Central memory CD8-positive, alpha-beta T cell (primary cell): ENCODE results near the gene CAV3.

ENCODE experiments used
- ATAC-seq: fragments of 150-1000 bp; cut with Tn5 transposase; replicated peaks from 2 replicates; pipeline ENCODE4 v1.10.0; 2022; ENCODE audit warnings: mild to moderate bottlenecking, moderate FRiP score, moderate number of reproducible peaks; ENCODE audit not compliant: poor library complexity, severe bottlenecking; ENCODE audit errors: extremely low read depth
- DNase-seq, 2 donors: peaks; one replicate each; pipeline ENCODE4 v3.0.0; 2021; ENCODE audit warnings: low spot score in 2 of 2
- H3K27ac Mint-ChIP-seq: one replicate; pipeline ENCODE4 v1.8.0; 2022; ENCODE audit warnings: low read depth, mild to moderate bottlenecking, moderate library complexity, mixed read lengths
- H3K27me3 Mint-ChIP-seq: one replicate; pipeline ENCODE4 v1.8.0; 2022; ENCODE audit warnings: mixed read lengths
- H3K36me3 Mint-ChIP-seq: one replicate; pipeline ENCODE4 v1.8.0; 2022; ENCODE audit warnings: mild to moderate bottlenecking, moderate library complexity, mixed read lengths; ENCODE audit not compliant: insufficient read depth
- H3K4me1 Mint-ChIP-seq: one replicate; pipeline ENCODE4 v1.8.0; 2022; ENCODE audit warnings: mixed read lengths
- H3K4me3 Mint-ChIP-seq: one replicate; pipeline ENCODE4 v1.8.0; 2022; ENCODE audit warnings: mild to moderate bottlenecking, moderate library complexity, mixed read lengths
- H3K9me3 Mint-ChIP-seq: one replicate; pipeline ENCODE4 v1.8.0; 2022; ENCODE audit warnings: mixed read lengths

Gene CAV3

DNA sequence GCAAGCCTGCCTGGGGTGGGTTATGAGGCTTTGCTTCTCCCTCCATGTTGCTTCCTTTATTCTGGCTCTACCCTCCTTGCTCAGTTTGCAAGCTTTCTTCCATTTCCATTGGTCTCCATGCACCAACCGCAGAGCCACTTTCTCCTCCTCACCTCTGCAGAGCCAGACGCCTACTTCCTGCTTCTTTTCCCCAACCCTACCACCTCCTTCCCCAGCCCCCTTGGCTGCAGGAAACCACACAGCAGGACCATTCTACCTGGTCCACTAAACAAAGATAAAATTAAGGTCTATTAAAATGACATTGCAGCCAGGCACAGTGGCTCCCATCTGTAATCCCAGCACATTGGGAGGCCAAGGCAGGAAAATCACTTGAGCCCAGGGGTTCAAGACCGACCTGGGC lies 10.0 kb upstream of the CAV3 start:
- no peak overlapping the region for H3K27ac Mint-ChIP-seq
- H3K36me3 Mint-ChIP-seq: no peaks in the 10 kb centered on the region
- ATAC-seq: no peak
- no peaks in the 10 kb centered on the region for H3K4me1 Mint-ChIP-seq
- no peak overlapping the region for H3K4me3 Mint-ChIP-seq
- no peaks in the 10 kb centered on the region for H3K9me3 Mint-ChIP-seq
- peaks cover 9% of the 10 kb centered on the region for H3K27me3 Mint-ChIP-seq
- DNase-seq: no peak

DNA sequence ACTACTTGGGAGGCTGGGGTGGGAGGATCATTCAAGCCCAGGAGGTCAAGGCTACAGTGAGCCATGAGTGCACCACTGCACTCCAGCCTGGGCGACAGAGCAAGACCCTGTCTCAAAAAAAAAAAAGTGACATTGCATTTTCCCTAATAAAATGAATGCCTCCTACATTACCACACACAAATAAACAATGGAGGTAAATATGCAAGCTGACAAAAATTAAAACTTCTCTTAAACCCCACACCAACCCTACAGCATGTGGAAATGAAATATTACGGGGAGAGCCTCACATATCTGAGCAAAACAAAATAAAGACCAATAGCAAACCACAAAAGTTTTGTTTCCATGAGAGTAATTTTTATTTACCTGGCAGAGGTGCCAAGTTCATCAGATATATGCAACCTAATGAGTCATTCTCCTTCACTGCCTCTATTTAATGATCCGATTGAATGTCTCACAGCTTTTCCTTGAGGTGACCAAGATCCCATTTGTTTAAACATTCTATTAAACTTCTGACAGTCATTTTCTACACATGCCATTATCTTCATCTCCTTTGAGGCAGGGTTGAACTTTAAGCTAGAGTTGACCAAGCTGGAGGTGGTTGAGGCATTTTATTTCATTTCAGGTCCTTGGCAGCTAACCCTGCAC lies 9.4 kb upstream of the CAV3 start:
- Mint-ChIP-seq H3K4me1 (no peaks in the 10 kb centered on the region), H3K27me3 (peaks cover 9% of the 10 kb centered on the region), H3K27ac (no peak overlapping the region), H3K9me3 (no peaks in the 10 kb centered on the region), H3K4me3 (no peak overlapping the region), H3K36me3 (no peaks in the 10 kb centered on the region)
- ATAC-seq (no peak), DNase-seq (no peak)

DNA sequence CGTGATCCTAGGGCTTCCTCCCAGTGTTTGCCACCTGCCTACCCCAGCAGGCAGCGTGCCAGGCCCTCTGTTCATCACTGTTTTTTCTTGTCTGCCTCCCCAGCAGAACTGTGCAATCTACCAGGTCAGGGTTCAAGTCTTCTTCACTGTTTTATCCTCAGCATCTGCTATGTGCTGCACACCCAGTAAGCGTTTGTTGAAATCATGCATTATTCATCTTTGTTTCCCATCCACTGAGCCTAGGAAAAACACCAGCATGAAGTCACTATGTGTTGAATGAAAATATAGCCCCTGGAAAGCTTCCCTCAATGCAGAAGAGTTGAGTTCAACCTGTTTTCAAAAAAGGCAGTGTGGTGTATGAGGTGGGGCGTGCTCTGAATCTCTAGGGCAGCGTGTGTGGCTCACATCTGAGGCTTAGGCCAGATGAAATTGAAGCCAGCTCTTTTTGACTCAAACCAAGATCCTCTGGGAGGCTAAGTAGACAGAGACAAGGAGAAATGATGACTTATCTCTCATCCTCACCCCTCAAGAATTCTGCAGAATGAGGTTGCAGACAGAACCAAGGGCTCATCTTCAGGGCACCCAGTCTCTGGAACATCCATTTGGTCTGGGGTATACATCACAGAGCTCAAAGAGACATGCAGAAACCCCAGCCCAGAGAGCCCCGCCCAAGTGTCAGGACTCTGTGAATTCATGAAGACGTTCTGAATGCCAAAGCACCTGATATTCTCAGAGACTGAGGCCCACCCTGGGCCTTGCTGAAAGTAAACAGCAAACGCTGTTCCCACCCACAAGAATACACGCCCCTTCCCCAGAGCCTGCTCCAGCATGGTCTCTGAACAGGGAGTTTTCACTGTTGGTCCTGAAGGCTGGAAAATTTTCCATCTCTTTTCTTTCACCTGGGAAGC lies 5.7 kb upstream of the CAV3 start:
- Mint-ChIP-seq H3K27ac (no peak overlapping the region), H3K4me3 (no peak overlapping the region), H3K36me3 (peaks cover 1% of the 10 kb centered on the region), H3K4me1 (no peaks in the 10 kb centered on the region), H3K9me3 (no peaks in the 10 kb centered on the region), H3K27me3 (peaks cover 28% of the 10 kb centered on the region)
- ATAC-seq (no peak), DNase-seq (no peak)

DNA sequence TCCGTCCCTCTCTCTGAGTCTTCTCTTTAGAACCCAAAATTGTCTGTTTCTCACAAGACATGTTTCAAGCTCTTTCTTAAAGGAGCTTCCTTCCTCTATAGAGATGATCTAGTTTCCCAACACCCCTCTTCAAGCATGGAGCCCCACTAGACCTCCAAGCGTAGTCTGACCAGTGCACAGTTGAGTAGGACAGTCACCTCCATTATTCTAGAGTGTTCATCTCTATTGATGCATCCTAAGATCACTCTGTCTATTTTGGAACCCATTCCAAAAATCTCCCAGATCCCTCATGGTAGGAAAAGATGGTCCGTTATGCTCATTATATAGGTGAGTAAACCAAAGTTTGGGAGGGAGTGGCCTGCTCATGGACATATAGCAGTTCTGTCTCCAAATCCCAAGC lies 4.1 kb upstream of the CAV3 start:
- Mint-ChIP-seq H3K36me3 (peaks cover 1% of the 10 kb centered on the region), H3K4me3 (no peak overlapping the region), H3K27ac (no peak overlapping the region), H3K9me3 (no peaks in the 10 kb centered on the region), H3K4me1 (no peaks in the 10 kb centered on the region), H3K27me3 (peaks cover 23% of the 10 kb centered on the region)
- DNase-seq (no peak), ATAC-seq (no peak)

DNA sequence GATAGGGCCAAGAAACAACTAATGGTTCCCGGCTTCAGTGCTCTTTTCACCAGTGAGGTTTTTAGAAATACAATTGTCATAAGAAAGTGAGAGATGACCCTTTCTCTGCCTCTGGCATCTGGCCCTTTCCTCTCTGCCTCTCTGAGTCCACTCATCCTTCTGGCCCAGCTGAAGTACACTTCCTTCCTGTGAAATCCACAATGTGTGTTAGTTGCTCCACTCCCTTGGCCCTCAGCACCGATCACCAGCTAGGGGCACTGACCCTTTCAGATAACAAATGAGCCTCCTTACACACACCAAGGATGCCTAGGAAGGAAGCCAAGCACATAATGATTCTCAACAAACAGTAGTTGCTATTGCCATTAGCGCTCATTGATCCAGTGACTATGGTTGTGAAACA lies 2.9 kb upstream of the CAV3 start:
- ATAC-seq: no peak
- Mint-ChIP-seq H3K27me3 (peaks cover 32% of the 10 kb centered on the region), H3K4me3 (no peak overlapping the region), H3K4me1 (no peaks in the 10 kb centered on the region), H3K27ac (no peak overlapping the region), H3K36me3 (peaks cover 1% of the 10 kb centered on the region), H3K9me3 (no peaks in the 10 kb centered on the region)
- DNase-seq: no peak

DNA sequence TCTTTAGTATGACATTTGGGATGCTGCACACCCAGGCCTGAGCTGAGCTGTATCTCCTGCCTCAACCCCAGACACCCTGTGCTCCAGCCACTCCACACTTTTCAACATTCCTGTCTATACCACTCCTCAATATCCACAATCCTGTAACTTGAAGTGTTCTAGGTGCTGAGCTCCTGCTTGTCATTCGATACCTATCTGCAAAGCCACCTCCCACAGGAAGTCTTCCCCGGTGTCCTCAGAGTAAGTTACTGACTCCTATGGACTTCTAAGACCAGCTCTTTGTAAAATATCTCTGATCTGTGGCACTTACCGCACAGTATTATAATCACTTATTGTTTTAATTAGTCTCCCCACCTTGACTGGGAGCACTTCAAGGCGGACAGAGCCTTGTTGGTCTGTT lies 1.2 kb upstream of the CAV3 start:
- DNase-seq (no peak), ATAC-seq (no peak)
- no peak overlapping the region for H3K27ac Mint-ChIP-seq
- no peaks in the 10 kb centered on the region for H3K4me1 Mint-ChIP-seq
- H3K4me3 Mint-ChIP-seq: no peak overlapping the region
- H3K9me3 Mint-ChIP-seq: no peaks in the 10 kb centered on the region
- H3K36me3 Mint-ChIP-seq: peaks cover 1% of the 10 kb centered on the region
- peaks cover 48% of the 10 kb centered on the region for H3K27me3 Mint-ChIP-seq

DNA sequence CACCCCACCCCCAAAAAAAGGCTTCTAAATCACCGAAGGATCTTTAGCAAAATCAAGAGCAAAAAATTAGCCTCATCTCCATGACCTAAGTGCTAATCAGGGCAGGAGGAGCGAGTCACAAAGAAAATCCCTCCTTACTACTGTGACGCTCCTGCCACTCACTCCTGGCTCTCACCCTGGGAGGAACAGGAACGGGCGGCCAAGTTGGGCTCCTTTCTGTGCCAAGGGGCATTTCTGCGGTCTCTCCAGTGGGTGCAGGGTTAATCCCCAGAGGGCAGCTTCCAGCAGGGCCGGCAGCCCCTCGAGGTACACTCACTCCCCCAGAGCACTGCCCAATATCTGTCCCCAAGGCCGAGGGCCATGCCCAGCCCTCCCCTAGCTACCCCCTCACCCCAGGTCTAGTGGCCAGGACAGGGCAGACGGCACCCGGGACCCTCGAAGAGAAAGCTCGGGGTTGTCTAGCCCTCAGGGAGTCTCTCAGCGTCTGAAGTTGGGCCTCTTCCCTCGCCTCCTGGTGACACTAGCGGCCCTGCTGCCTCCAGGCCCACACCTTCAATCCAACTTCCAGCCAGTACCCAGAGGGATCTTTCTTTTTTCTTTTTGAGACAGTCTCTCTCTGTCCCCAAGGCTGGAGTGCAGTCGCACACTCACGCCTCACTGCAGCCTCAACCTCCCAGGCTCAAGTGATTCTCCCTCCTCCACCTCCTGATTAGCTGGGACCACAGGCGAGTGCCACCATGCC lies 706 bp downstream of the CAV3 start:
- Mint-ChIP-seq H3K27me3 (peaks cover 48% of the 10 kb centered on the region), H3K36me3 (peaks cover 1% of the 10 kb centered on the region), H3K4me3 (no peak overlapping the region), H3K9me3 (no peaks in the 10 kb centered on the region), H3K4me1 (no peaks in the 10 kb centered on the region), H3K27ac (no peak overlapping the region)
- ATAC-seq: no peak
- no peak for DNase-seq

DNA sequence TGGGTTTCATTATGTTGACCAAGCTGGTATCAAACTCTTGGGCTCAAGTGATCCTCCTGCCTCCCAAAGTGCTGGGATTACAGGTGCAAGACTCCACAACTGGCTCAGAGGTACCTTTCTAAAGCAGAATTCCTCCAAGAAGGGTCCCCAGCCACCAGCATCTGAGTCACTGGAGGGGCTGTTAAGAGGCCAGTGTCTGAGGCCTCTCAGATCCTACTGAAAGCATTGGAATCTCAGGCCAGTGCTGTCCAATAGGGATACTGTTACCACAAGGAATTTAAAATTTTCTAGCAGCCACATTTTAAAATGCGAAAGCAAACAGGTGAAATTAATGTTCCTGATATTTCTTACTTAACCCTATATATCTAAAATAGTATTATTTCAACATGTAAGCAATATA lies 1.3 kb downstream of the CAV3 start:
- Mint-ChIP-seq H3K36me3 (peaks cover 1% of the 10 kb centered on the region), H3K4me1 (no peaks in the 10 kb centered on the region), H3K9me3 (no peaks in the 10 kb centered on the region), H3K4me3 (no peak overlapping the region), H3K27ac (no peak overlapping the region), H3K27me3 (peaks cover 47% of the 10 kb centered on the region)
- ATAC-seq: no peak
- DNase-seq: no peak

DNA sequence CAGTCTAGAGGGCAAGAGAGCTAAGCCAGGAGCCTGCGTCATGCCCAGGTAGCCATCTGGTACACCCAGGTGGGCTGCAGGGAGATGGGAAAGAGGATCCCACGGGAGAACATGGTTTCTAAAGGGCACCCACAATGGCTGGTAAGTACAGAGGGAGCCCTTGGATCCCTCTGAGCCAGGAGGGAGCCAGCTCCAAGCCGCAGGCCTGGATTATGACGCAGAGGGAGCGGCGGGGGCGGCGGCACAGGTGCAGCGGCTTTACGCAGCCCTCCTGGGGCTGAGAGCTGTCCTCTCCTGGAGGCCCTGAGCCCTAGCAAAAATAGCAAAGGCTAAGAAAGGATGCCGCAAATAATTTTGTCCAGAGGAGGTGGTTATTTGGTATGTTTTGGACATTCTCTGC lies 2.8 kb downstream of the CAV3 start:
- no peak overlapping the region for H3K27ac Mint-ChIP-seq
- DNase-seq: no peak
- peaks cover 39% of the 10 kb centered on the region for H3K27me3 Mint-ChIP-seq
- no peaks in the 10 kb centered on the region for H3K9me3 Mint-ChIP-seq
- H3K36me3 Mint-ChIP-seq: peaks cover 1% of the 10 kb centered on the region
- ATAC-seq: no peak
- H3K4me3 Mint-ChIP-seq: no peak overlapping the region
- H3K4me1 Mint-ChIP-seq: no peaks in the 10 kb centered on the region

DNA sequence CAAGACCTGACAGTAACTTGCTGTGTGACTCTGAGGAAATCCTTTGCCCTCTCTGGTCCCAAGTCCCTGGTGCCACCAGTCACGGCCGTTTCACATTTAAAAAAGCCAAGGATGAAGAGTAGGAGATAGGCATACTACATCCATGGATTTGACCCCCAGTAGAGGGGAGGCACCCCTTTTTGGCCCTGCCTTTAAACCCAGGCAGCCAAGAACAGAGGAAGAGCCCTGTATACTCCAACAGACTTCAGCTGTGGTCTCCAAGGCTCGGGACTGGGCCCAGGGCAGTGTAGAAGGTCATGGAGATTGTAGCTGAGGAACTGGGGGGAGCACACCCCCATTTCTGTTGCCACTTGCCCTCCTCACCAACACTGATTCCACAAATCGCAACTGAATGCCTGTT lies 3.7 kb downstream of the CAV3 start:
- no peaks in the 10 kb centered on the region for H3K36me3 Mint-ChIP-seq
- no peaks in the 10 kb centered on the region for H3K4me1 Mint-ChIP-seq
- DNase-seq (no peak), ATAC-seq (no peak)
- H3K27ac Mint-ChIP-seq: no peak overlapping the region
- H3K27me3 Mint-ChIP-seq: peaks cover 45% of the 10 kb centered on the region
- no peaks in the 10 kb centered on the region for H3K9me3 Mint-ChIP-seq
- no peak overlapping the region for H3K4me3 Mint-ChIP-seq

DNA sequence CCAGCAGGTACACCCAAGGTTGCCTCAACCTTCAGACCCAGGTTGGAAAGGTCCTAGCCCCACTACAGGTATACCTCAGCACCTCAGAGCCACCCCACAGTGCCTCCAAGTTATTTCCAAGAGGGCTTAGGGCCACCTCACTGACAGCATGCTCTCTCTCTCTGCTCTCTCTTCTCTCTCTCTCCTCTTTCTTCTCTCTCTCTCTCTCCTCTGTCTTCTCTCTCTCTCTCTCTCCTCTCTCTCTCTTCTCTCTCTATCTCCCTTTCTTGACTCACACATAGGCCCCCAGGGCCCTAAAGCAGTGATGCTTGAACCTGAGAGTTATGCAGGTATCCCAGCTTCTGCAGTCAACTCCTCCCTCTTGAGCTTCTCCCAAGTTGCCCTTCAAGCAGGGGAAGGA lies 4.2 kb downstream of the CAV3 start:
- H3K27me3 Mint-ChIP-seq: peaks cover 40% of the 10 kb centered on the region
- H3K9me3 Mint-ChIP-seq: no peaks in the 10 kb centered on the region
- no peak overlapping the region for H3K4me3 Mint-ChIP-seq
- no peaks in the 10 kb centered on the region for H3K36me3 Mint-ChIP-seq
- no peak overlapping the region for H3K27ac Mint-ChIP-seq
- no peak for ATAC-seq
- no peaks in the 10 kb centered on the region for H3K4me1 Mint-ChIP-seq
- DNase-seq: no peak

DNA sequence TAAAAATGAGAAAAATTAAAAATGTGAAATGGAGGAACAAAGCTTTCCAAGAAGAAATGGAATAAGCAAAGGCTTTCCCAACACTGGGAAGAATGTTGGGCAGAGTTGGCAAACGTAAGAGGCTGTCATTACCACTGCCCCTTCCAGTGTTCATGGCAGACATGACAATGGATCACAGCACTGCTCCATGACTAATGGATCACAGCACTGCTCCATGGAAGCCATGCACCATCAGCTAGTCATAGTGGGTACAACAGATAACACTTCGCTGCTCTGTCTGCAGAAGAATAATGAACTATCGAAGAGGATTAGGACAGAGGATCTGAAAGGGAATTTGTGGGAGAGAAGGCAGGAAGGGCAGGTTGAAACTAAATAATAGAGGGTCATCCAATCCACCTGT lies 5.0 kb downstream of the CAV3 start:
- Mint-ChIP-seq H3K4me3 (no peak overlapping the region), H3K27me3 (peaks cover 39% of the 10 kb centered on the region), H3K9me3 (no peaks in the 10 kb centered on the region), H3K36me3 (no peaks in the 10 kb centered on the region), H3K27ac (no peak overlapping the region), H3K4me1 (no peaks in the 10 kb centered on the region)
- ATAC-seq (no peak), DNase-seq (no peak)
